ENCODE results near the gene VAX1.

Gene VAX1

GRCh38 chr10:117126034-117126433, 12.0 kb downstream of the VAX1 start:
- TF ChIP-seq CTCF (IDR thresholded peaks at IDR 0.05) = no peak

GRCh38 chr10:117112220-117112619, 25.9 kb downstream of the VAX1 start:
- TF ChIP-seq CTCF (IDR thresholded peaks at IDR 0.05) = peak; percentile 55

DNA sequence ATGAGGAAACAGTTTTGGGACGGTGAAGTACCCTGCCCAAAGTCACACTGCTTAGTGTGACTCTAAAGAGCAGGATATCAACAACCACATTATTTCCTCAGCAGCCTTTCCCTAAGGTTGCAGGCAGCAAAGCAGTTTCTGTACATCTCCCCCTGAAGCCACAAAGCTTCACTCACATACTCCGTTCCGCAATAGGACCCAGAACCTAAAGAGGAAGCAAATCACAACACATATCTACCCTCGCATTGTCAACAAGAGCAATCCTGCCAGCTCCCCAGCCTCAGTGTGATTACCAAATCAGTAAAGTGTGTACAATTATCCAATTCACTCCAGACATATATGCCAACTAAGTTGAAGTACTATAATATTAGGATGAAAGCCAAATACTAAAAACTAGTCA, 30.8 kb downstream of the VAX1 start:
- no peak for TF ChIP-seq CTCF (IDR thresholded peaks at IDR 0.05)

DNA sequence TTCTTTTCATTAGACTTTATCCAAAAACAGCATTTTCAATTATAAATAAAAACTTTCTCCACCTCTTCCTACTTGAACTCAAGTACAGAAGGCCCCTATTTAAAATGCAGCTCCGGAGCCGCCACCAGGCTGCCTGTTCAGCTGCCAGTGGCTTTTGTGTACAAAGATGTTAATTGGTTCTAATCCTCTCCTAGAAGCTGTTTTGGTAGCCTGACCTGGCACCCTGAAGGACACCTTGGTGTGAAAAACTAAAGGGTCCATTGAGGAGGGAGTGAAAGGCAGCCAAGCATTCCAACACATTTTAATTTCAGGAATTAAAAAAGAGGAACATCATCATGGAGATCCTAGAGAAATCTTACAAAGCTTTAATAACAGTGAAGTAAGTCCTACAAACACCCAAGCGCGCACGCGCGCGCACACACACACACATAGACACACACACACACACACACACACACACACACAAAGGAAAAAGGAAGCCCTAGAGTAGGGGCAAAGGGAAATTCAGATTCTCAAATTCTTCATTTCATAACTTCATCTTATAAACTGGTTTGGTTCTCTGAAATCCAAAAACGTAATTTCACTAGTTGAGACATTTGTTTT, 41.4 kb downstream of the VAX1 start:
- no peak for TF ChIP-seq CTCF (IDR thresholded peaks at IDR 0.05)

DNA sequence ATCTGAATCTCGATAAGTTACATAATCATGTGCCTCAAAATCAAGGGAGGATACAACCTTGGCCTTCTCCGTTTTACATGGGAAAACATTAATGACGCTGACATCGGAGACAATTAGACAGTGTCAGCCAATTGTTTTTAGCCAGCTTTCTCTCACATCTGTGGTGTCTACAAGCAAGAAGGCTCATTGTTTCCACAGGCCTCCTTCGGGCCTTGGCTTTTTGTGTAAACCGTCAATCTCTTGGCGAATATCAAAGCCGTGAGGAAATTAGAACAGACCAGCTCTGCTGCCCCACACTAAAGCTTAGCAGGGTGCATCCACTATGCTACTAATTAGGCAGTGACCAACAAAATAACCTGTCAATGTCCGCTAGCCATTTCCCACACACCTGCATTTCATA, 43.2 kb downstream of the VAX1 start:
- TF ChIP-seq CTCF (IDR thresholded peaks at IDR 0.05) = no peak

DNA sequence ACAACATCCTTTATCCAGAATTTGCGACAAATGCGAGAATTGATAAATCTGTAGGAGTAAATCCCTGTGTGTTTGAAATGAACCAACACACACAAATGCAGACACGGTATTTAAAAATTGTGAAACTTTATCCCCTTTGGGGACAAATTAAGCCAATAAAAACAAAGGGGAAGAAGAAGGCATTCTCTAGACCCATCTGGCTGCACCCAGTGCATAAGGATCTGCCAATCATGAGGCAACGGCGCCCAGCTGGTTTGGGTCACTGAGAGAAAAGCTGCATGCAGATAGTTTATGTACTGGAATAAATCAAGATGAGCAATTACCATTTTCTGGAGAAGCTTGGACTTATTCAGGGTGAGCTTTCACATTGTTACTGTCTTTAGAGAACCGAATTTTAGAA, 45.7 kb downstream of the VAX1 start:
- no peak for TF ChIP-seq CTCF (IDR thresholded peaks at IDR 0.05)

DNA sequence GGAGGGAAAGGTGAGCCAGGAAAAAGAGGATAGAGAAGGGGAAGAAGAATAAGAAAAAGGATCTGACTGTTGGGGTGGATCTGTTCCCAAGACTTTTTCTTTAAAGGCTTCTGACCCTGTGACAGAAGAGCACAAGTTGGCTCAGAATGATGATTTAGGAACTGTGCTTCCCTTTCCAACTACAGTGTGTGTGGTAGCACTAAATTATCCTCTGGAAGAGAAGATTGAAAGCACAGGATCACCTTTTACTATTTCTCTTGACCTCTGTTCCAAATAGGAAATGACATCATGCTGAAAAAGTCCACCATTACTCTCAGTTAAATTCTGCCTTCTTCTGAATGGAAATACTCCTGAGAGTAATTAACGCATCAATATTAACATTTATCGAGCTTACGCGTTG, 47.2 kb downstream of the VAX1 start:
- TF ChIP-seq CTCF (IDR thresholded peaks at IDR 0.05) = no peak

DNA sequence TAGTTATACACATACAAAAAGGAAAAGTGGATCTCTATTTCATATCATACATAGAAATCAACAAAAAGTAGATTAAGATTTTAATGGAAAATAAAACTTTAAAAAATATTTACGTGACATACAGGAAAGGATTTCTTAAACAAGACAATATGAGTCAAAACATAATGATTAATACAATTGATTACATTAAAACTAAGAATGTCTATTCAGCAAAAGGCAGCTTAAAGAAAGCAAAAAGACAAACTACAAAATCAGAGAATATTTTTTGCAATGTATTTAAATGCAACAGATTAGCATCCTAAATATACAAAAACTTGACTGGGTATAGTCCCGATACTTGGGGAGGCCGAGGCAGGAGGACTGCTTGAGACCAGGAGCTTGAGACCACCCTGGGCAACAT, 50.5 kb downstream of the VAX1 start:
- no peak for TF ChIP-seq CTCF (IDR thresholded peaks at IDR 0.05)

Measured in LNCAP (cell line).